ENCODE data around the gene TARS1. TPM values are rescaled to one million over a fixed set of nuclear protein-coding genes. Genes with fewer than 3 reads are reported as not detected.
"Not testable (repeated sequence)": the region's sequence is repeated elsewhere in the genome, so short reads cannot be mapped to it uniquely, and the experiment has no call there.

TARS1 gene
- total RNA-seq, 1 experiment from 2014 or later = 171 TPM

GRCh38 chr5:33488558-33489355, 48.0 kb downstream of the TARS1 start:
- DNase-seq (ENCODE audit: low read depth) = no peak

GRCh38 chr5:33489481-33490067, 48.8 kb downstream of the TARS1 start:
- DNase-seq (ENCODE audit: low read depth) = no peak

GRCh38 chr5:33490071-33490665, 49.4 kb downstream of the TARS1 start:
- no peak for DNase-seq (ENCODE audit: low read depth)

GRCh38 chr5:33491941-33492340, 51.2 kb downstream of the TARS1 start:
- no peak for DNase-seq (ENCODE audit: low read depth)

GRCh38 chr5:33494466-33494865, 53.7 kb downstream of the TARS1 start:
- DNase-seq (ENCODE audit: low read depth) = no peak

- no peak for DNase-seq (ENCODE audit: low read depth)
Observed at GRCh38 chr5:33501260-33501659, 60.5 kb downstream of the TARS1 start.

GRCh38 chr5:33501899-33502298, 61.1 kb downstream of the TARS1 start:
- no peak for DNase-seq (ENCODE audit: low read depth)

GRCh38 chr5:33504570-33504969, 63.8 kb downstream of the TARS1 start:
- DNase-seq (ENCODE audit: low read depth) = no peak

- no peak for DNase-seq (ENCODE audit: low read depth)
Observed at GRCh38 chr5:33507426-33507825, 66.7 kb downstream of the TARS1 start.

GRCh38 chr5:33509036-33509435, 68.3 kb downstream of the TARS1 start:
- no peak for DNase-seq (ENCODE audit: low read depth)

- peak; percentile 39 for DNase-seq (ENCODE audit: low read depth)
Observed at GRCh38 chr5:33513462-33514185, 72.9 kb downstream of the TARS1 start.

- DNase-seq (ENCODE audit: low read depth) = not testable (repeated sequence)
Observed at GRCh38 chr5:33515366-33515765, 74.6 kb downstream of the TARS1 start.

- DNase-seq (ENCODE audit: low read depth) = no peak
Observed at GRCh38 chr5:33516421-33516820, 75.7 kb downstream of the TARS1 start.
